Globus pallidus (tissue), 1 donor: ENCODE measurements around the gene SPHK2.

Source experiments
- DNase-seq: peaks from one replicate; pipeline ENCODE4 v3.0.0-alpha.2; 2015; ENCODE audit warnings: low spot score

Gene SPHK2

GRCh38 chr19:48606463-48607358 is 12.6 kb upstream of the SPHK2 start, which contains the start of gene SPACA4:
Gene SPACA4, plus strand, starts transcription at chr19:48606742. Its CDS starts 237 bp downstream, at chr19:48606979.
- no peak for DNase-seq

- no peak for DNase-seq
Observed at GRCh38 chr19:48607359-48607755, 11.9 kb upstream of the SPHK2 start.

GRCh38 chr19:48608798-48609263 is 10.5 kb upstream of the SPHK2 start:
- DNase-seq: no peak

GRCh38 chr19:48609571-48610108 is 9.7 kb upstream of the SPHK2 start:
- DNase-seq: no peak

GRCh38 chr19:48611872-48612271 is 7.4 kb upstream of the SPHK2 start:
- DNase-seq: no peak

- no peak for DNase-seq
Observed at GRCh38 chr19:48613024-48613851, 6.1 kb upstream of the SPHK2 start.

GRCh38 chr19:48613852-48614435 is 5.4 kb upstream of the SPHK2 start:
- DNase-seq: no peak

- no peak for DNase-seq
Observed at GRCh38 chr19:48614436-48615230, 4.7 kb upstream of the SPHK2 start, which contains the start of gene FAM83E. Gene FAM83E, minus strand, starts transcription at chr19:48615076. Its CDS starts 1,704 bp downstream, at chr19:48613372.

GRCh38 chr19:48615231-48616040 is 3.9 kb upstream of the SPHK2 start:
- no peak for DNase-seq

GRCh38 chr19:48616041-48616436 is 3.3 kb upstream of the SPHK2 start:
- no peak for DNase-seq

- no peak for DNase-seq
Observed at GRCh38 chr19:48616491-48617056, 2.7 kb upstream of the SPHK2 start.

- DNase-seq: no peak
Observed at GRCh38 chr19:48617146-48617937, 2.0 kb upstream of the SPHK2 start.

- DNase-seq: no peak
Observed at GRCh38 chr19:48618278-48618915, 909 bp upstream of the SPHK2 start.

- no peak for DNase-seq
Observed at GRCh38 chr19:48619692-48620585, 633 bp downstream of the SPHK2 start.

GRCh38 chr19:48623556-48624066 is 4.3 kb downstream of the SPHK2 start:
- DNase-seq: no peak

GRCh38 chr19:48624067-48624594 is 4.8 kb downstream of the SPHK2 start:
- DNase-seq: peak; percentile 99
